Measurements from ENCODE around the gene CTNNA2.

GRCh38 chr2:80070587-80070986, 557.7 kb downstream of the CTNNA2 start:
- TF ChIP-seq CTCF (IDR thresholded peaks at IDR 0.05) (no peak), SIN3A (IDR thresholded peaks at IDR 0.05; ENCODE audit: borderline replicate concordance, insufficient read depth, low read depth, low read length) (no peak), POLR2AphosphoS5 (IDR thresholded peaks at IDR 0.05; ENCODE audit: low read depth, low read length) (no peak)

Measured in Panc1 (cell line).